Inflammatory macrophage treated with lipopolysaccharide for 4 hours (primary cell): ENCODE data around the gene OGDHL.
A peak's percentile ranks its signal among the peaks of the same experiment; 100 is the strongest.
"Not testable (repeated sequence)": the region's sequence is repeated elsewhere in the genome, so short reads cannot be mapped to it uniquely, and the experiment has no call there.

Source experiments
- DNase-seq: peaks from one replicate; pipeline ENCODE4 v3.0.0-alpha.2; 2020

Gene OGDHL

DNA sequence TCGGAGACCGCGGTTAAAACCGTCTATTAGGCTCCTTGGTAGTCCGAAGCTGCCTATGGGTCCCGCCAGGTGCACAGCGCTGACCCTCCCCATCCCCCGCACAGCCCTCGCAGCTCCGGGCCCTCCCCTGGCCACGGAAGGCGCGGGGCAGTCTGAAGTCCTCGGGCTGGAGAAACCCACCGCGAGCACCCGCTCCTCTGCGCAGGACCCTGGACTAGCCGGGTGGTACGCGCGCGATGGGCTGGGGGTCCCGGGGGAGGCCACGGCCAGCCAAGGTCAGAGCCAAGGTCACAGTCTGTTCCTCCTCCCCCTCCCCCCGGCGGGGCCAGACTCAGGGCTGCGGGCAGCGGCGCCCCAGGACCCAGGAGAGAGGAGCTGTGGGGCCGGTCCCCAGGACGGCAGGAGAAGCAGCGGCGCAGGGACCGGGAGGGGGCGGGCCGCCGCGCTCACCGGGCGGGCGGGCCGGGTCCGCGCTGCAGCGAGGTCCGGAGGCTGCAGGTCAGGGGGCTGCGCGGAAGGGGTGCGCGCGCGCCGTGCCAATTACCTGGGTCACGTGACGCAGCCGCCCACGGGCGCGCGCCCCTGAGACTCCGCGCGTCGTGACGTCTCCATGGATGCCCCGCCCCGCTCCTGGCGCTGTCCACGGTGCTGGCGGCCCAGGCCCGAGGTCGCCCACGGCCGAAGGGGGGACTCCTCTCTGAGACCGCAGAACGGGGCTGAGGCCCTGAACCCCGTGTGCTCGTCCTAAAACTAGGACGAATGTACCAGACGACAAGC lies at the start of gene OGDHL:
TSS of gene OGDHL (minus strand) at position 535 of the 777 bp plus-strand sequence. CDS start 3,731 bp downstream, outside the sequence.
- DNase-seq: peak; percentile 13

DNA sequence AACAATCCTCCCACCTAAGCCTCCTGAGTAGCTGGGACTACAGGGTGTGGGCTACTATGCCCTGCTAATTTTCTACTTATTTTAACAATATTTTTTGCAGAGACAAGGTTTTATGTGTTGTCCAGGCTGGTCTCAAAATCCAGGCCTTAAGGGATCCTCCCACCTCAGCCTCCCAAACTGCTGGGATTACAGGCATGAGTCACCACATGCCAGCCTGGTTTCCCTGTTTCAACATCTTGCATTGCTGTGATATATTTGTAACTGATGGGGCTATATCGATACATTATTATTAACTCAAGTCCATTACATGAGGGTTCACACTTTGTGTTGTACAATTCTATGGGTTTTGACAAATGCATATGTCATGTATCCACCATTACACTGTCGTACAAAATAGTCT lies 41.9 kb upstream of the OGDHL start:
- no peak for DNase-seq

DNA sequence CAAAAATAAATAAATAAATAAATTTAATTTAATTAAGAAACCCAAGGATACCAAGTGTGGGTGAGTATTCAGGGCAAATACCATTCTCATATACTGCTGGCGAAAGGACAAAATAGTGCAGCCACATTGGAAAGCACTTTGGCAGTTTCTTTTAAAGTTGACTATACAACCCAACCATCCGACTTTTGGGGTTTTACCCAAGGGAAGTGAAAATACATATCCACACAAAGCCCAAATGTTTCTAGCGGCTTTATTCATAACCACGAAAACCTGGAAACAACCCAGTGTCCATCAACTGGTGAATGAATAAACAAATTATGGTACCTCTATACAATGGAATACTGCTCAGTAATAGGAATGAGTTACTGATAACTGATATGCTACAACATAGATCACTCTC lies 36.2 kb upstream of the OGDHL start:
- no peak for DNase-seq

DNA sequence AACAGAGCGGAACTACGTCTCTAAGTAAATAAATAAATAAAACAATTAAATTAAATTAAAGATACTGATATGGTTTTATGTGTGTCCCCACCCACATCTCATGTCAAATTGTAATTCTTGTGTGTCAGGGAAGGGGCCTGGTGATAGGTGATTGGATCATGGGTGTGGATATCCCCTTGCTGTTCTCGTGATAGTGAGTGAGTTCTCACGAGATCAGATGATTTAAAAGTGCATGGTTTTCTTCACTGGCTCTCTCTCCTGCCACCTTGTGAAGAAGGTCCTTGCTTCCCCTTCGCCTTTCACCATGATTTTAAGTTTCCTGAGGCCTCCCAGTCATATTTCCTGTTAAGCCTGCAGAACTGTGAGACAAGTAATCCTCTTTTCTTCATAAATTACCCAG lies 29.0 kb upstream of the OGDHL start:
- DNase-seq: no peak

DNA sequence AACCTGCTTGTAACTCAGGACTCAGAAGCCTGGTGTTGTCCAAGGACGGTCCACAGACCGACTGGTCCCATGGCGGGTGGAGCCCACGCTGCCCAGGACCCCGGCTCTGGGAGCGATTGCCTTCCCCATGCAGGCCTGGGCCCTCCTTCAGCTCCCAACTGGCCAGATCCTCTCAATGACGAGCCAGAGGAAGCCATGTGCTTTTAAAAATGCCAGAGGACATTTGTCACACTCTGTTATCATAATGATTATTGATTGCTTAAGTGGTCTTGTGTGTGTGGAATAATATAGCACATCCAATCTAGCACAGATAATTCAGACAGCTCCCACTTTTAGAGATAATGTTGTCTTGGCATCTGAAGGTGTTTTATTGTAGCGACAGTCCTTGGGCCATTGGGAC lies 22.6 kb upstream of the OGDHL start:
- no peak for DNase-seq

DNA sequence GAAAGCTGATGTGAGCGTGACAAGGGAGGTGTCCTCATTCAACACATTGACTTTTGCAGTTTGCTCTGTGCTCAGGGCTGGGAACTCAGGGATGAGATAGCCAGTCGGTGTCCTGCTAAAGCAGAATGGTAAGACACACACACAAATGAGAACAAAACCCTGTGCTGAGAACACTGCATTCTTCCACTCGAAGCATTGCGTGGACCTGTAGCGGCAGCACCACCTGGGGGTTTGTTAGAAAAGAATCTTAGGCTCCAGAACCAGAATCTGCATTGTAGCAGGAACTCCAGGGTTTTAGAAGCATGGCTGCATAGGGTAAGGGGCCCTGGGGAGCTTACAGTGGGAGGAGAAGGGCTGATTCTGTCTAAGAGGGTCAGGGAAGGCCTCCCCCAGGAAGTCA lies 21.5 kb upstream of the OGDHL start:
- no peak for DNase-seq

DNA sequence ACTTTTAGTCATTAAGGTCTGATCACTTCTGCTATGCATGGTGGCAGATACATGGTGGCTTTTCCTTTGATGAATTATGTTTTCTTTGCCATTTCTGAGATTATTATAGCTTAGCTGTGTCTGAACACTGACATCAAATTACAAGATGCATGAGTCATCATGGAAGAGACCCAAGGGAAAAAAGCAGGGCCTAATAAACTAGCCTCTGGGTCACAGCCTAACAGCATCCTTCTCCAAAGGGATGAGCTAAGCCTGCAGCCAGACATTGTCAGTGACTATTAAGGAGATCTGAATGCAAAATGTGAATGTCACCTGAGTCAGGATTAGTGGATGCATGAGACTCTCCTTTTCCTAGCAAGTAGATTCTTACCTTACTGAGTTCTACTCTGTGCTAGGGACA lies 19.1 kb upstream of the OGDHL start:
- no peak for DNase-seq

DNA sequence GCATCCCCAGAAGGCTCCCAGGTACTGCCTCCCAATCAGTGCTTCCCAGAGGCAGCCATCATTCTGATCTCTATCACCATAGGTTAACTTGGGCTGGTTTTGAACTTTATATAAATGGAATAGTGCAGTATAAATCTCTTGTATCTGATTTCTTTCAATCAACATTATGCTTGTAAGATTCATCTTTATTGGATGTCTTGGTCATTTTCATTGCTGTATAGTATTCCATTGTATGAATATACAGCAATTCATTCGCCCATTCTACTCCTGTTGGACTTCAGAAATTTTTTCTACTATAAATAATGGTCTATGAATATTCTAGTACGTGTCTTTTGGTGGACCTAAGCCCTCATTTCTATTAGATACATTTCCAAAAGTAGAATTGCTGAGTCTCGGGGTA lies 16.1 kb upstream of the OGDHL start:
- DNase-seq: no peak

DNA sequence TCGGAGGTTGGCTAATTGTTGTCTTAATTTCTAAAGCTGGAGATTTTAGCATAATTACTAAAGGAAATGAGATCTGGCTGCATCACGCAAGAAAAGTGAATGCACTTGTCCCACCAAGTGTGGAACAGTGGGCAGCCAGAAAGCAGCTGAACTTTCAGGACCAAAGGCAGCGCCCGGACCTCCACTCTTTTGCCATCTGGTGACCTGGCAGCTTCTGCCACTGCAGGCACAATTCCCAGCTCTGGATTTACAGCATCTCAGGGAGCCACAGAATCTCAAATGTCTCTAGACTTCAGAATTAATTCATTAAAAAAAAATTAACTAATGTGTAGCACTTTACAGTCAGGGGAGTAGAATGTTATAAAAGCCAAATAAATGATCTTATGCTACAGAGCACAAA lies 14.7 kb upstream of the OGDHL start:
- DNase-seq: no peak

DNA sequence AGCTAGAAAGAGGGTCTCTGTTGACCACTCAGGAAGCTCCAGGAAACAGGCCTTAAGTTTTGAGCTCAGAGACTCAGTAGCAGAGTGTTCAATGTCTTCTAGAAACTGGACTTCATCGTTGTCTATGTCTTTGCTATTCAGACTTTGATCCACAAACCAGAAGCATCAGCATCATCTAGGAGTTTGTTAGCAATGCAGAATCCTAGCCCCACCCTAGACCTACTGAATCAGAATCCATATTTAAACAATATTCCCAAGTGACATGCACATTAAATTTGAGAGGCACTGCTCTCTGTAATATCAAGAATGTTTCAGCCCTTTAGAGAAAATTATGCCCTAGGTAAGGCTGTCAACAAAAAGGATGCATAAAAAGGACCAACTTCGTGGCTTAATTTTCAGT lies 12.9 kb upstream of the OGDHL start:
- DNase-seq: no peak

DNA sequence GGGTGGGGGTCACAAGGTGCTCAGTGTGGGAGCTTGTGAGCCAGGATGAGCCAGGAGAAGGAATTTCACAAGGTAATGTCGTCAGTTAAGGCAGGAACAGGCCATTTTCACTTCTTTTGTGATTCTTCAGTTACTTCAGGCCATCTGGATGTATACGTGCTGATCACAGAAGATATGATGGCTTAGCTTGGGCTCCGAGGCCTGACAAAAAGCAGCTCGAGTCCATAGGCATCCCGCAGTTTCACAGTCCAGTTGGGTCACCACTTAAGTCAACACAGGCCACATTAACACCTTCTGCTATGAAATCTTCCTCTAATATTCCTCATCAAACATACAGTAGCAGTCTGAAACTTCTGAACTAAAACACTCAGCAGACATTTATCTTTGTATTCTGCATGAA lies 10.8 kb upstream of the OGDHL start:
- DNase-seq: not testable (repeated sequence)

DNA sequence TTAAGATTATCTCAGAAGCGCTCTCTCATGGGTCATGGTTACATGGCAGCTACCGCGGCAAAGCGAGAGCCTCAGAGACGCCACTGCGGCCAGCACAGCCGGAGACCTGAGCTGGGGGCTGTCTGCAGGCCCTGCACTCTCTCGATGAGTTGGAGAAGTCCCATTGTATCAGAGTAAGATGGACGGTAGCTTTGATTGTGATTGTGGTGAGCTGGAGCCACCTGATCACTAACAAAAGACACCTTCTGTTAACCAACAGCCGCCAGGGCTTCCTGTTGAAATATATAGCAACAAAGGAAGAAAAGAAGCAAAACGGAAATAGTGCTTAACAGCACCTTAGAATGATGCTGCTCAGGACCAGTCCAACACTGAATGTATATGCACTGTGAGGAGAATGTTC lies 8.9 kb upstream of the OGDHL start:
- not testable (repeated sequence) for DNase-seq

DNA sequence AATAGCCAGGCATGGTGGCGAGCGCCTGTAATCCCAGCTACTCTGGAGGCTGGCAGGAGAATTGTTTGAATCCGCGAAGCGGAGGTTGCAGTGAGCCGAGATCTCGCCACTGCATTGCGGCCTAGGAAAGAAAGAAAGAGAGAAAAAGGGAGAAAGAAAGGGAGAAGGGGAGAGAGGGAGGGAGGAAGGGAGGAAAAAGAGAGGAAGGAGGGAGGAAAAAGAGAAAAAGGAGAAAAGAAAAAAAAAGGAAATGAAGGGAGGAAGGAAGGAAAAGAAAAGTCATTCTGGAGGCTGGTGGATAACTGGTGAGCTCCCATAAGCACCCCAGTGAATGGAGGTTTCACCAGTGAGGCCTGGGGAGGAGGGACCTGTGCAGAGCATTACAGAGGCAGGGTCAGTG lies 7.6 kb upstream of the OGDHL start:
- DNase-seq: no peak

DNA sequence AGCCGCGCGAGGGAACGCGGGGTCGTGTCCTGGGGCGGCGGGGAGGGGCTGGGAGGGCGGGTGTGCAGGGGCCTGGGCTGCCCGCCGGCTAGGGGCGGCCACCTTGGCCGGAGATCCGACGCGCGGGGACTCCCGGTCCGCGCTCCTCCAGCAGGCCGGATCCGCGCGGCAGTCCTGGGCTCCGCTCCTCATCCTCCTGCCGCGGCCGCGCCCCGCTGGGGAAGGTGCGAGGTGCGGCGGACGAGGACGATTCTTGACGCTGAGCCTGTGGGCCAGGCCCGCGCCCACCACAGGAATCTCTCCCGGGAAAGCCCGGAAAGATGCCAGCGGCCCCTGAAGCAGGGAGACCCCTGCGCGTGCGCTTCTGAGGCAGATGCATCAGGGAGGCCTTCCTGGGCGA lies 6.6 kb upstream of the OGDHL start:
- DNase-seq: no peak

DNA sequence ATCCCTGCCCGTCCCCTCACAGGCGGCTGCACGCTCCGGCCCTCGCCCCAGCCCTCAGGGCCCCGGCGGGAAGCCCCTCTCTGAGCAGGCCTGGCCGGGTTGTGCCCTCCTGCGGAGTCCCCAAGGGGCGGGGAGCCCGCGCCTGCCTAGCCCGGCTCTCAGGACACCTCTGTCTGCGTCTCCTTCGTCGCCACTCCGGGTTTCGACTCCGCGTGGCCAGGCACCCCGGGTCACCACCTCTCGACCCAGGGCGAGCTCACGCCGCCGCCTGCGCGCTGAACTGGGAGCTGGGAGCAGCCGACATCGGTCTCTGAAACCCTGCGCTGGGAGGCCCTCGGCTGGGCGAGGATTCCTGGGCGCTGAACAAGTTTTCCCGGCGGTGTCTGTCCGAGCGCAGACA lies 6.2 kb upstream of the OGDHL start:
- DNase-seq: no peak

DNA sequence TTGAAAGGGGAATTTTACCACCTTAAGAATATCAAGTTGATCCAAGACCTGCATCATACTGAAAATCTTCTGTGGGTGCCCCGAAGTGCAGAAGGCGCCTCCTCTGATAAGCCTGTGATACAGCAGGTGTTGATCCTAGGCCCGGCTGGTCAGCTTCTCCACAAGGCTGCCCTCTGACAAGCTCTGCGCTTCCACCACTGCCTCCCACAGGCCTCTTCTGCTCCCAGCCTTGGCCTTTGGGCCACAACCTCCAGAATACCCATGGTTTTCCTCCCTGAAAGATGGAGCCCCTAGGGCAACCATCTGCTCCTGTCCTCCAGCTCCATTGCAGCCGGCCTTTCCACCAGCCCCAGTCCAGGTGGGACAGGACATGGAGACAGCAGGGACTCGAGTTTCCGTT lies 5.6 kb upstream of the OGDHL start:
- no peak for DNase-seq

DNA sequence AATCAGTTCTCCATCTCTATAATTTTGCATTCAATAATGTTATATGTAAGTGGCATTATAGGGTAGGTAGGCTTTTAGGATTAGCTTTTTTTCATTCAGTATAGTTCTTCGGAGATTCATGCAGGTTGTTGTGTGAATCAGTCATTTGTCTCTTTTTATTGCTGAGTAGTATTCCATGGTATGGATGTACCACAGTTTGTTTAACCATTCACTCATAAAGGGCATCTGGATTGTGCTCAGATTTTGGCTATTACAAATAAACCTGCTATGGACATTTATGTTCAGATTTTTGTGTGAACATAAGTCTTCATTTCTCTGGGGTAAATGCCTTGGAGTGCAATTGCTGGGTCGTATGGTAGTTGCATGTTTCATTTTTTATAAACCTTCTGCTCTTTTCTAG lies 4.4 kb upstream of the OGDHL start:
- DNase-seq: no peak

DNA sequence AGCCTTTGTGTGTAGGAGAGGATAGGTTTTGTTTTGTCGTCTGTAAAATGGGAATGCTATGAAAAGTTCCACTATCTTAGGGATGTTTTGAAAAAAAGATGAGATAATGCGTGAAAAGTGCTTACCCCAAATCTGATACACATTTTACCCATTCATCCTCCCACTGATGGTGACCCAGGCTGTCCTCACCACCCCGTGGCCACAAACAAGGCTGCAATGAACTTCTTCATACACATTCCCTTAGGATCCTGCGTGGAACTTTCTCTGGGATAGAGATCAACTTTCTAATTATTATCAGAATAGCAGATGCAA lies 399 bp upstream of the OGDHL start:
- no peak for DNase-seq

DNA sequence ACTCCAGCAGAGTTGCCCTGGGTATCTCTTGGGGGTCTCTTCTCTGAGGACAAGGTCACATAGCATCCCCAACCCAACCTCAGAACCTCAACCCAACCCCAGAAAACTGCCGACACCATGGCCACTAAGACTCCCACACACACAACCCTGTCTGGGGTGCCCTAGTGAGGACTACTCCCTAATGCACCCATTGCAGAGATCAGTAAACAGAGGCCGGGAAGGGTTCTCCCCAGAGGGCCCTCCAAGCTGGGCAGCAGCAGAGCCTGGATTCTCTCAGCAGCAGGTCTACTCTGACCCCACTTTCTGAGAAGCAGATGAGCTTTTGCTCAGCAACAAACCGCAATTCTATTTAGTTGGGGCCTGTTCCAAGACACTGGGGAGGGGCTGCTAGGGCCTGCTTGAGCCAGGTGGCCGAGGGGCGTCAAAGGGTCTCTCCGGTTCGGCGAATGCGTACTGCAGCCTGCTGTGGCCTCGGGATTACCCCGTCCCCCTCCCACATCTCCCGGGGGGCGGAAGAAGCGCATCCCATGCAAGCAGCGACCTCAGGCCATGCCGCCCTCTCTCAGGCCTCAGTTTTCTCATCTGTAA lies 828 bp downstream of the OGDHL start:
- no peak for DNase-seq

DNA sequence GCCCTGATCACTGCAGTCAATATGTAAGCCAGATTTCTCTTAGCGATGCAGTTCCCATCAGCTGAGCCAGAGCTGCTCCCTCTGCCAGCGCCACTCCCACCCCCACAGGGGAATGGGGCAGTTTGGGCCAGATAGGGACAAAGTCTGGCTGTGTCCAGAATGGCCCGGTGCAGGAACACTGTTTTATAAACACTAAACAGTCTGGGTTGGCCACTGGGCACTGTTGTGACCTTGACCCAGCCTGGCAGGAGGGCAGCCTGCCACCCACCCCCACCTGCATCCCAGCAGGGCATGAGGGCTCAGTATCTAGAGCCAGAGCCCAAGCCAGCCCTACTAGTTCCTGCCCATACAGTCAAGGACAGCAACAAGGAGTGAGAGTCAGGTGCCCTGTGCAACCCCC lies 1.3 kb downstream of the OGDHL start:
- DNase-seq: no peak

DNA sequence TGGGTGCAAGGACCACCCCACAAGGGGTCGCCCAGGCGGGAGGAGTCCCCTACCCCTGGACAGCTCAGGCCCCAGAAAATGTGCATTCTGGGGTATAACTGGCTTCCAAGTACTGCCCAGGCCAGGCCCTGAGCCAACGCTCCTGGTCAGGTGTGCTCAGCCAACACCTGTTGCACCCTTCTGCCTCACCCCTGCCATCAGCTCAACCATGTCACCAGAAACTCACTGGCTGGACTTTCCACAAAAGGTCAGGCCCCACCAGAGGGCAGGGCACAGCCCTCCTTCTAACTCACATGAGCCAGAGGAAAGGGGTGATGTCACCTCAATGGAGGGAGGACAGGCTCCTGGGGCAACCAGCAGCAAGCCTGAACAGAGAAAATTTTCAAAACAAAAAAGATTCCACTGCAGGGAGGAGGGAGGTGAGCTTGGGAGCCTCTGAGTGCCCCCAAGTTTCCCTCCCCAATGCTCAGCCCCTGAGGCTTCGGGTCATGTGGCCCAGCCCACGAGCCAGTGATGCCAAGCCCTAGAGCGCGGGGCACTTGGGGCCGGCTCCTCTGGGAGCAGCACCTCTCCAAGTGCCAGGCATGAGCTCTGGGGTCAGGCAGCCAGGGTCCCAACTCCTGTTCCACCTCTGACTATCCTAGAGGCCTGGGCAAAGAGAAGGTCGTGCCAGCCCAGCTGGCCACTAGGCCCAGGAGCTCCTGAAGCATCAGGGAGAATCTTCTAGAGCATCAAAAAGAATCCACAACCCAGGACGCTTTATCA lies 2.2 kb downstream of the OGDHL start:
- no peak for DNase-seq

DNA sequence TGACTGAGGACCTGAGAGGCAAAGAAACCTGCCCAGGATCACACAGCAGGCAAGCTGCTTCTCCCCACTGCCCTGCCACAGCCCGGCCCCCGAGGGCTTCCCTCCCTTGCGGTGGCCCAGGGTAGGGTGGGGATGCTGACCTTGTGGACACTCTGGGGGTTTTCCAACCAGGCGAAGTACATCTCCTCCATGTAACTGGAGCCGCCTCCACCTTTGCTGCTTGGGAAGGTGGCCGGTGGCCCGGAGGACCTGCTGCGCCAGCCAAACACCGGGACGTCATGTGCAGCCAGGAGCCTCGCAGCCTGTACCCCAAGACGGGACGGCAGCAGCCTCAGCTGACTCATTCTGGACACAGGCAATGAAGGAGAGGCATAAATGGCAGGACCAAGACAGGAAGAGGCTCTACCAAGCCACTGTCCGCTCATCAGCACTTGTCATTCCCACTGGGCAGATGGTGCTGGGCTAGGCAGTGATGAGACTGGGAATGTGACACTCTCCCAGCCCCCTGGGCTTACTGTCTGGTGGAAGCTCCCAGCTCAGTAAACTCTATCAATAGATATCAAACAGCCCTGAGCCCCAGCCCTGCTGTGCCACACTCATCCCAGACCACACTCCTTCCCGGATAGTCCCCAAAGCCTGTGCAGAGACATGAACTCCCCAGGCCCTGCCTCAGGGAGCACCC lies 3.7 kb downstream of the OGDHL start:
- no peak for DNase-seq

DNA sequence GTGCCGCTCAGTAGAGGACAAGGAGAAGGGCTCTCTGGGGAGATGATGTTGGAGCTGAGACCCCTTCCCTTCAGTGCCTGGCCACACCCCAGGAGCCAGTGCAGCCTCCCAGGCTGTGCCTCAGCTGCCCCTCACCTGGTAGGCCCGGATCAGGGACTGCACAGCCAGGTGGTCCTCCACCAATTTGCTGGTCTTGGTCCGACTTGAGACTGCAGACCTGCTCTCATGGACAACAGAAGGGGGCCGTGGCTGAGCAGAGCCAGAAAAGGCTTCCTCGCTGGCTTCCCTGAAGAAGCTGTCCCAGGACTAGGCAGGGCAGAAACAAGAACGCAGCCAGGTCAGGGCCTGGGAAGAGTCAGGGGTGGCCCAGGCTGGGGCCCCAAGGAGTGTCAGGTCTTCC lies 5.5 kb downstream of the OGDHL start:
- DNase-seq: no peak

DNA sequence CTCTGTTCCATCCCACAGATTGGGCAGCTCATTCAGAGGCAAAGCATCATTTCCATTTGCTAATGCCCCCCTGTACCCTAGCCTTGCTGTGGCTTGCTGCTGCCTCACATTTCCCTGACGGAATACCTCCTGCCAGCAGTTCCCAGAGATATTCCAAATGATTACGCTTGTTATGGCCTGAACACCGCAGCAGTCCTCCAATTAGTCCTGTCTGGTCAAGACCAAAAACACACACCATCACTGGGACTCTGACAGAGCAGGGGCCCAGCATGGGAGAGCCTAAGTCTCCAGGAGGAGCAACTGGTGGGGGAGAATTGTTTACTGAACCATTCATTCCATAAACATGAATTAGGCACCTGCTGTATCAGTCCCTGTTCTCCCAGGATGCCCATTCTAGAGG lies 6.1 kb downstream of the OGDHL start:
- no peak for DNase-seq
